D341Med (cell line): ENCODE measurements around the gene CSNK2A1.
A peak's percentile ranks its signal among the peaks of the same experiment; 100 is the strongest.
"Not testable (repeated sequence)": the region's sequence is repeated elsewhere in the genome, so short reads cannot be mapped to it uniquely, and the experiment has no call there.

Experiments
- DNase-seq: peaks from one replicate; pipeline ENCODE4 v3.0.0; 2012; ENCODE audit warnings: low spot score

CSNK2A1 gene

DNA sequence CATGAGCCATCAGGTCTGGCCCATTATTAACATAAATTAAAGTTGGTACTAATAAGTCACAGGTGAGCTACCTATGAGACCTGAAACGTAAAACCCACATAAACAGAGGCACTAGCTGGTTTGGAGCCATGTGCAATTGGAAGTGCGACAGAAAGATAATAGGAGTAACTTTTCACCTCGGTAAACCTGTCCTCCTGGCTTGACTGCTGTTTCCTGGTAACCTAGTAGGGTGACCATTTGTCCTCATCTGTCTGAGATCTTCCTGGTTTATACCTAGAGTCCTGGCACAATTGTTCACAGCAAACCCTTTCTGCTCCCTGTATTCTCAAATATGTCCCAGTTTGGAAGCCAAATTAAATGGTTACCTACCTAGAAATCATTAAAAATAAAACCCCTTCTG, 88.6 kb downstream of the CSNK2A1 start:
- DNase-seq, result no peak

DNA sequence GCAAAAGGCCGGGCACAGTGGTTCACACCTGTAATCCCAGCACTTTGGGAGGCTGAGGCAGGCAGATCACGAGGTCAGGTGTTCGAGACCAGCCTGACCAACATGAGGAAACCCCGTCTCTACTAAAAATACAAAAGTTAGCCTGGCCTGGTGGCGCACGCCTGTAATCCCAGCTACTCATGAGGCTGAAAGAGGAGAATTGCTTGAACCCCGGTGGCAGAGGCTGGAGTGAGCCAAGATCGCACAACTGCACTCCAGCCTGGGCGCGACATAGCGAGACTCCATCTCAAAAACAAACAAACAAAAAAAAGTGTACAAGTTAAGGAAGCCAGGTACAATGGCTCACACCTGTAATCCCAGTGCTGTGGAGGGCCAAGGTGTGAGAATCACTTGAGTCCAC, 91.6 kb downstream of the CSNK2A1 start:
- DNase-seq, result not testable (repeated sequence)

DNA sequence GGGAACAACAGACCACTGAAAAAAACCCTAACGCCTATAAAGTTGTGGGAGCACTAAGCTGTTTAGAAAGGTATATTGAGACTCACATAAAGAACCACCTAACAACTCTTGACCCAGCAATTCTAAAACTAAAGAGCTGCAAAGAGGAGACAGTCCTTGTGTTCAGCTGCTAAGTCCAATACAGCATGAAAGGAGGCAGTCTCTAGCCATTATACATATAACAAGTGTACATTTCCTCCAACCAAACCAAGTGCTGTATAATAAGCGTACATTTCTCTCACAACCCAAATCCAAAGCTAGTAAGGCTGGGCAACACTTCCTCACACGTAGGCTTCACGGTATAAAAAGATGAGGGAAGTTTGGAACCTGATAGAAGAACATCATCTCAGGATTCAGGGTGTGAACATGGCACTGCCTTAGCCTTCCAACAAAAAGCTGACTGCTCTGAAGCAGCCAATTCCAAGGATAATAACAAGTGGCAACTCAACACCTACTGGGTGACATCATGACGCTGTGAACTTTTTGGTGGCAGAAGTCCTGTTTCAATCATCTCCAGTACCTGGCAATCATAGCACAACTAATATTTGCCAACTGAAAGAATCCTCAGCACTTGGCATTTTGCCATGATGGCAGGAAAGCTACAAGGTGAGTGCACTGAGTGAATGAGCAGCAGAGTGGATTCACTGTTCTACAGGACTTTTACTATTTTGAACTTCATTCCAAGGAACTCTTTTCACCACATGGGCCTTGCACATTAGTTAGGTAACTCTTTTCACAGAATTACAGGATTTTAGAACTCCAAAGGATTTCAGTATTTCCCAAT, 97.9 kb downstream of the CSNK2A1 start:
- DNase-seq, result no peak

DNA sequence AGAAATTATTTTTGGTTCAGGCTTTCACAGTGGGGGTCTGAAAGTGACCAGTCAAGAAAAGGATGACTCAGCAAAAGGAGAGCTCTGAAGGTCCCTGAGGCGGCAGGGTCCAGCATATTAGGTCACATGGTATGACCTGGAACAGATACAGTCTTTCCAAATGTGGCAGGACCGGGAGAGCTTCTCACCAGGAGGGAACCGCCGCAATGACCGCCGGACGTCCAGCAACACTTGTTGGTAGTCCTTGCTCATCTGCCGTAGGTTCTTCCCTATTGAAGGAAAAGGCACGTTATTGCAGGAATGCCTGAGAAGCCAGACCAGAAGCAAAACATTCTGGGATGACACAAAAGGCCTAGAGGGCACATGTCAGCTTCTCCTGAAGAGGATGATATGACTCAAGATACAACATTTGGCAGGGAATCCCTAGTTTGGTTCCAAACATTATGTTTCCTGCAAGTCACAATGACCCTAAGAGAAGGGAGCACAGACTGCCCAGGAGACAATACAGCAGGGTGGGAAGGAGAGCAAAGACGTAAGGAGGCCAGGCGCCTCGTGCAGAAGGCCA, 98.6 kb downstream of the CSNK2A1 start:
- no peak for DNase-seq

DNA sequence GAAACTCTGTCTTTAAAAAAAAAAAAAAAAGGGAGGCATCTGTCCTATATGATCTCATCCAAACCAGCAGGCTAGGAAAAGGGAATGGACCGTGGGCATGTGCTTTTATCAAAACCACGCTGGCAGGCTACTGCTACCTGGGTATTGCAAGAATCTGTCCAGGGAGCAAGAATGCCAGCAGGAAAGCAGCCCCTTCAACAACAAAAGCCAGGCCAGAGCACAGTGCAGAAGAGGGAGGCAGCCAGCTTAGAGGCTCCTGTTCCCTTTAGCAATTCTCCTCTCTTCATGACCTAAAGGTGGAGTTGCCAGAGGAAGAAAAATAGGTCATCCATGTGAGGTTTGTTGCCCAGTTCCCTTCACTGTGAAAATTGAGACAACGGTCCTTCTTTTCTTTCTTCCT, 99.5 kb downstream of the CSNK2A1 start:
- DNase-seq, result no peak

DNA sequence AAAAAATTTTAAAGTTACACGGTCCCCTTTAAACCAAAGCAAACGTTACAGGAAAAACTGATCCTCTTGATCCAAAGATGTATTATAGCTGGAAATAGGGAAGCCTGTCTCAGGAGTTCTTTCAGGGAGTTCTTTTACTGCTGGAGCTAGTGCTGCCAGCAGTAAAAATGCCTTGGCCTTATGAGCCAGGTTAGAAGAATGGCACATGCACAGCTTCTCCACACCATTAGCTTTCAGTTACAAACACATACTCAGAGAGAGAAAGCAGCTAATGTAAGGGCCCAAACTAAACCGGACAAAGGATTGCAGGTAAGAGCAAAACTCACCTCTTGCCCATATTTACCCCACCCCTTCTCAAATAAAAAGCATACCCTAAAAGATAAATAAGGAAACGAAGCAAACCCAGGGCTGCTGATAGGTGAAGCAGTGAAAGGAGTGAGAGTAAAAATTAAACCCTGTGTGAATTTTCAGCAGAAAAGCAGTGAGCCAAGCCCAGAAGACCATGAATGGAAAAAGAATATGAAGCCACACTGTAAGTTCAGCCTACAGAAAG, 100.3 kb downstream of the CSNK2A1 start:
- no peak for DNase-seq

DNA sequence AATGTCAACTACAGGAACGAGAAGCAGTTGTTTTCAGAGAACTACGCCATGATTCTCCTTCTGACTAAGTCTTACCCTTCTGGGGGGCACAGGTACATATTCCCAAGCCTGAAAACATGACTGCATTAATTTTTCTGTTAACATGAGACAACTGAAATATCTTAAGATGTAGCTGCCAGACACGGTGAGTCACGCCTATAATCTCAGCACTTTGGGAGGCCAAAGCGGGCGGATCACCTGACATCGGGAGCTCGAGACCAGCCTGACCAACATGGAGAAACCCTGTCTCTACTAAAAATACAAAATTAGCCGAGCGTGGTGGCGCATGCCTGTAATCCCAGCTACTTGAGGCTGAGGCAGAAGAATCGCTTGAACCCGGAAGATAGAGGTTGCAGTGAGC, 103.0 kb downstream of the CSNK2A1 start:
- no peak for DNase-seq

DNA sequence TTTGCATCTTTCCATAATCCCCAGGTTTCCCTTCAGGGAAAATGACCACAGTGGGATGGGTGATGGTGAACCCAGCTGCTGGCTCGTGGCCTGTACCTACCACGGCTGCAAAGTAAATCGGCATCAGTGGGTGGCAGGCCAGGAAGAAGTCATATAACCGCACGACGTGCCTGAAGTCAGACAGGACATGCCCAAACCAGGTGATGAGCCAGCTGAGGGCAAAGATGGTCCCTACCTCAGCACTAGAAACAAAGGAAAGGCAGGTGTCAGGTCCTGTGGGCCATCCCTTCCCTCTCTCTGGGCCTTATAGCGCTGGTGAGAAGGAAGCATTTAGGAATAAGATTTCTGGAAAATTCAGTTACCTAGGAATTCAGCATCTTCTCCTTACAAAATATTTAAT, 103.4 kb downstream of the CSNK2A1 start:
- DNase-seq, result no peak

DNA sequence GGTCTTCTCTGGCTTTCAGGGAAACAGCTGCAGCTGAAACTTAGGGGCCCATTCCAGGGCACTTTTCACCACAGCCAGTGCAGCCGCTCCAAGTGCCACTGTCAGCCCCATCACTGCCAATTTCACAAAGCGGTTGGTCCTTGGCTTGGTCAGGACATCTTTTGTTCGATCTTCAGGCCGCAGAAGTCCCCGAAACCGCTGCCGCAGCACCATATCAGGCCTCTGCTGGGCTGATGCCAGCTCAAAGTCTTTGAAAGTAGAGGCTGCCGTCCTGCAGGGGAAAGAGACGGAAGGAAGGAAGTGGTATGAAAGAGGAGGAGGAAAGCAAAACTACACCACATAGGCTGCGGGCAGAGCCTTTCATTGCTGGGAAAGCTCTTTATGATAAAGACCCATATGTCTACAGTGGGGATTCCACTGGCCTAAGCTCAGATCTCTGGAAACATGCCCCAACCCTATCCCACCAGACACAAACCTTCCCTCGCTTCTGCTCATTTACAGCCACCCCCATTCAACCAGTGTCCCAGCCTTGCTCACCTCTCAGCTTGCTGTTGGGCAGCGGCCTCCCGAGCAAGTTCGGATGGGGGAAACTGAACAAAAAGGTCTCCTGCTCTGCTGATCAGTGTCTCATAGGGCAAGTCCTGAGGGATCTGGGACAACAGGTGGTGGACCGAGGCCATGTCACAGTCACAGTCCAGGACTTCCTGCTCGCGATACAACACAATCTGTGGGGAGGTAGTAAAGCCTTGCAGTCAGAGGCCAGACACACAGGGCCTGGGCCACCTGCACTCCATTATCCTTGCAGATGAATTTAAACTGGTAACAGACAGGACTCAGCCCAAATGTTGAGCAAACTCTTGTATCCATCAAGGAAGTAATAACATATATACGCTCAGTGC, 104.8 kb downstream of the CSNK2A1 start:
- no peak for DNase-seq

DNA sequence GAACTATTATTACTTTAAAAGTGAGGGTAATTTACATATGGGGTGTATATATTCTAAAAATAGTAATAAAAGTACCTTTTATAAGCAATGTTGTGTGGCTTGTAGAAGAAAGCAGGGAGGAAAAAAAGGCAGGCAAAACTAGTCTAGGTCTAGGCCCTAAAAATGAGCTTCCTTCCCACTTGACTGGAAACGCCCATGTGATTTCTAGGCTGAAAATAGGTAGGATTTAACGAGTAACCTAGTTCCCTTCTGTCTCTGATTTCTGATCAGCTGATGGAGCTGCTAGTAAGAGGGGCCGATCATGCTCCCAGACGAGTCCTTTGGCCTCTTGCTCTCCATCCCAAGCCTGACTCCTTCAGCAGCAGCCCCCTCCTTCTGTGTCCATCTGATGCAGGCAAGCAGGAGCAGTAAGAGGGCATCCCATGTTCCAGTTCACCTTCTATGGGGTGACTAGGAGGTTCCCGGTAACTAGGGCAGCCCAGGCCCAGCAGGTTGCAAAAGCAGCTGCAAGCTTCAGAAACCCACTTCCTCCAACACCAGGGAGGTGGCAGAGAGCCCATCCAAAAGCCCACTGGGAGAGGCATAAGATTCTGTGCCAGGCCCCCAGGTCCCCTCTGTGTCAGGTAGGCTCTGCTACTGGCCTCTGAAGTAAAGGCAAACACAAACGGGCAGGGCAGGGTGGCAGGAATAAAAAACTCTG, 105.7 kb downstream of the CSNK2A1 start:
- DNase-seq, result no peak

DNA sequence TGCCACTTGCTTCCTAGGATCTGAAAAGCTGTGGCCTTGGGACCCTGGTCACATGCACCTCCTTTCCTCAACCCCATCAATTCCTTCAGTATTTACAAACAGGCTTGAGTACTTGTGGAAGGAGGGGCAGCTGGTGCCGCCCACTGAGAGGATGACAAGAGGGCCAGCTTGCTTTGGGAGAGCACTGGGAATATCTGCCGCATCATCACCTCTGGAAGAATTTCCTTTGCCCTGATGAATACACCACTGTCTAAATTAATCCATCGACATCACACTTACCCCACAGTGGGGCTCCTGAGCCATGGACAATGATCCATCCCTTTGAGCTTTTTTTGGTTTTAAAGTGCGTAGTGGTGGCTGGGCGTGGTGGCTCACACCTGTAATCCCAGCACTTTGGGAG, 107.1 kb downstream of the CSNK2A1 start:
- no peak for DNase-seq

DNA sequence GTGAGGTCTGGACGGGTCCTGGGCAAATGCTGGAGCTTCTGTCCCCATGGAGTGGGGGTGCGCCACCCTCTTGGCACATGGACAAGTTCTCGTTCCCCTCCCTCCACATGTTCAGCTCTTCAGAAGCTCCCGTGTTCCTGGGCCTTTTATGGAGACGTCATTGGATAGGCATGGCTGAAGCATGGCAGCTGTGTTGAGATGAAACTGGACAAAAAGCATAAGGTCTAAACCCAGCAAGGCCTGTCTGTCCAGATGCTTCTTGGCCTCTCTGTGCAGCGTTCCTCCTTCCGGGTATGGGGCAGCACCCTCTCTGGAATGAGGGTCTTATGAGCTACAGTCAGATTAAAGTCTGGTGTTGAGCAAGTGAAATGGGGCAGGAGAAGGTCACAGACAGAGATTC, 108.0 kb downstream of the CSNK2A1 start:
- no peak for DNase-seq

DNA sequence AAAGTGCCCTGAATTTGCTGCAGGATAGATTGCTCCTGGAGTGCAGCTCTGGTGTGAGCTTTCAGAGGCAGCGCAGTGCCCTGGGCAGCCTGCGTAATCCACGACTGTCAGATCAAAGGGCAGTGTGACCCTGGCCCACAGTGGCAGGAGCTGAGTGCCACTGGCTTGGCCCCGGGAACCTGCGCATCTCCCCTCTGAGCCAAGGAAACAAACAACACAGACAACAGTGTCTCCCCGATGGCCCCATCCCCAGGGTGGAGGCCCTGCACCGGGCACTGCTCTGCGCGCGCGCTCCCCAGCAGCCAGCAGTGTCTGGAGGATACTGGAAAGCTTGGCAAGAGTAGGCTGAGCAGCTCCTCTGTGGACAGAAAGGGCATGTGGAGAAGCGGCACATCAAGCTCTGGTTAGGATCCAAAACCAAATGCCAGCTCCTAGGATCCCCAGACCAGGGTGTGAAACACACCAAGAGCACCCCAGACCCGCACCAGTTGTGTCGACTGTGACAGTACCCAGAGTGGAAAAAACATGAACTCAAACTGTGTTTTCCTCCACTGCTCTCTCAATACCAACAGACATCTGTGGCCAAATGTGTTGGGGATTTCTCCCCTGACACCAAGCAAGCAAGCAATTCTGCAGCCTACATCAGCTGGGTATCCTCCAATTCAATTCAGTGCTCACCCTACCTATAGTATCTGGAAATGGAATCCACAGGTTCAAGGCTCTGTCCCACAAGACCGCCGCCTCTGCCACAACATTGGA, 108.8 kb downstream of the CSNK2A1 start:
- DNase-seq, result no peak

DNA sequence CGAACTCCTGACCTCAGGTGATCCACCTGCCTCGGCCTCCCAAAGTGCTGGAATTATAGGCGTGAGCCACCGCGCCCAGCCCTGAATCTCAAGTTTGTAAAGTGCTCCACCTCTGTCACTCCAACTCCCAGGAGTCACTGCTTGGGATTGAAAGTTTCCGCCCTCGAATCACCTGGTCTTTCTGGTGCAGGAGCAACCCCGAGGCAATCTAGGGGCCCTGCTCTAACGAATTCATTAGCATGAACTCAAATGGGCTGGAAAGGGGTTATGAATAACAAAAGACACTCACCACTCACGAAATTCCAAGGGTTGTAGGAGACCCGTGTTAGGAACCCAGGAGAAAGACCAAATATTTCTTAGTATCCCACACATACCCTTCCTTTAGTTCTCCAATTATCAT, 109.4 kb downstream of the CSNK2A1 start:
- DNase-seq, result no peak

DNA sequence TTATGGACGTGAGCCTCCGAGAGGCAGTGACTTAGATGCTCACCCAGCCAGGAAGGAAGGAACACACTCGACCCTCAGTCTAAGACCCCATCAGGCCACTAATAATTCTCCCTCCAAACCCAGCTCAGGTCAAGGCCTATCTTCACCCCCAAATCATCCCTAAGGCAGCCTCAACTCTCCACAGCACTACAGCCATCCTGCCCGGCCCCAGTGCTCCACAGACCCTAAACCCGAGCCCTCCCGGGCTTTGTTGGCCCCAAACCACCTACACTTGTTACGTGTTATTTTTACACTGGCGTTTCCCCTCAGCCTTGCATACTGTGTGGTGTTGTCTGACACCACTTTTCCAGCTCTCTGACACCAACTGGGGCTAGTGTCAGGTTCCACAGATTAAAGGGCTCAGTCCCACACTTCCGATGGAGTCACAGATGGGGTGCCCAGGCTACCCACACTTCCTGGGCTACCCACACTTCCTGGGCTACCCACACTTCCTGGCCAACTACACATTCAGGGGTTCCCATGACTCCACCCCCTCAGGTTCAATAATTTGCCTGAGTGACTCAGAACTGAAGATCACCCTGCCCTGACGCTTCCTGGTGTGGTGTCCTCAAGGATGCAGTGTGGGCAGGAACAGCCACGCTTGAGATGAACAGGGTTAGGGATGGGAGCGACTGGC, 110.2 kb downstream of the CSNK2A1 start:
- no peak for DNase-seq

DNA sequence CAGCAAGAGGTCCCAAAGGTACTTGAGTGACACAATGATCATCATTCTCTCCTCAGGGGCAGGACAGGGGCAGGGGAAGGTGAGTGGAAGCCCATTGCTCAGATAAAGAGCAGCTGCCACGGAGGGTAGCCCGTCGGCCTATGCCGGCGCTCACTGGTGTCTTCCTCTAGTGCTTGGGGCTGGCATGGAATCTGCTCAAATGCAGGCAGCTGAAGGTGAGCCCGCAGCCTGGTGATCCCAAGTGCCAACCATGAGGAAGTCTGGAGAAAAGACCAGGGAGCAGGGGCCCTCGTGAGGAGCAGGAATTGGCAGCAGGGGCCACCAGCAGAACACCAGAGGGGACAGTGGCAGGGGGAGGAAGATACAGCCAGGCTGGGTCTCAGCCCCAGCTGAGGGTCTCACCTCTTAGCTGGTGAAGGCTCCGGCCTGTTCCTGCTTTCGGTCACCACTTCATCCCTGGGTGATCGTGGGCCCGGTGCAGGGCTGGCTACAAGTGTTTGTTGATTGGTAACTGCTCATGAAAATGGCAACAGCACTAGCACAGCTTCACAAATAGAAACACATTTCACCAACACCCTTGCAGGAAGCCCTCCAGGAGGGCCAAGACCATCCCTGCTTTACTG, 110.8 kb downstream of the CSNK2A1 start:
- no peak for DNase-seq

DNA sequence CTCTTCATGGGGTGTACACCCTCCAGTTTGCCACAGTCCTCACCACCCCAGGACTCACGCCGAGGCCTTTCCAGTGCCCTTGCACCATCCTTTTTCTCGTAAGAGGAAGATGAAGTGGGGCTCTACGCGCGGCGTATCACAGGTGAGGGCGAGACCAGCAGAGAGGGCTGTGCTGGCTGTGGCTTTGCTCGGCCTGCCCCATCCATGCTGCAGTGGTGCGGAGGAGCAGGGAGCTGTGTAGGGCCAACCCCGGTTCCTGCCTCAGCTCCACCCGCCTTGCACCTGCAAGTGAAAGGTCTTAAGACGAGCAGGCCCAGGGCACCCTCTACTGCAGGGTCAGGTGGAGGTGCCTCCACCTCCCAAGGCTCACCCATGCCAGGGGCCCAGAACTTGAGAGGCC, 111.4 kb downstream of the CSNK2A1 start:
- DNase-seq, result no peak

DNA sequence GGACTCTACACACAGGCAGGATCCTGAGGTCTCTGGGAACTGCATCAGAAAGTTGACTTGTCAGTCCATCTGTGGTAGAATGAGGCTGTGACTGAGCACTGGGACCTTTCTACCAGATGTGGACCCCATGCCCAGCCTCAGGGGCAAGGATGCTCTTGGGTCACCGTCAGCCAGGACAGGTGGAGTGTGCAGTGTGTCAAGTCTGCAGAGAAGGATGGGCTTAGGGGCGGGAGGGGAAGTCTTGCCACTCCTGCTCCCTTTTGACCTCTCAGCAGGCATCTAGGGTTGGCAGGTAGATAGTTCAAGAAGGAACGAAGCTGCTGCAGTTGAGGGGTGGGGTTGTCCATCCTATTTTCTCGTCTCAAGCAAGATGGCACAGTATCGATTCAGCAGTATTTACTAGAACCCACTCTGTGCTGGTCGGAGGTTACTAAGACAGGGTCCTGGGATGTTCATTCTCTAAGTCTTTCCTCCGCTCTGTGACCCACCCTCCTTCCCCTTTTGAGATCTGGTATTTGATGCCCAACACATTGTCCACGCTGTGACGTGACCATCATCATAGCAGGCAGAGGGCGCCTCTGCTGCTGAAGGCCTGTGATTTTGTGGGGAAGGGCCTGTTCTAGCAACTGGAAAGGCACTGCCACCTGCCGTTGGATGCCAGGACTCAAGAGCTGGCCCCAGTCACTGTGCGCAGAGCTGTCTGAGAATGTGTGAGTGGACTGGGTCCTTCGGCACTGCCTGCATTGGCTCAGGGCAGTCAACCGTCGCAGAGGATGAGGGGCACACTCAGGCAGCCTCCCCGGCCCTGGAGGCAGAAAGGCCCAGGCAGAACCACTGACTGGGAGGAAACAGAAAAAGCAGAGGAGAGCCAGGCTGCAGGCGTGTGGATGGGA, 112.3 kb downstream of the CSNK2A1 start:
- peak; percentile 92 for DNase-seq
